T-helper 17 cell (primary cell): ENCODE results near the gene NETO1. TPM values are rescaled to one million over a fixed set of nuclear protein-coding genes. Genes with fewer than 3 reads are reported as not detected.

Source experiments
- ATAC-seq: fragments of 150-1000 bp; cut with Tn5 transposase; 2 replicates; pipeline ENCODE4 v1.10.0; 2021; ENCODE audit warnings: mild to moderate bottlenecking, moderate library complexity
- DNase-seq, 3 donors: peaks; one replicate each; pipeline versions ENCODE4 v3.0.0 to v3.0.0-alpha.2; 2020 to 2021
- H3K9me3 ChIP-seq: one replicate; pipeline ENCODE4 v1.7.0; 2013; ENCODE audit warnings: low read length, mild to moderate bottlenecking; ENCODE audit not compliant: control insufficient read depth, poor library complexity, severe bottlenecking
- H3K27ac Mint-ChIP-seq: one replicate; pipeline ENCODE4 v1.8.0; 2022; ENCODE audit warnings: mild to moderate bottlenecking, moderate library complexity, mixed read lengths
- H3K27me3 Mint-ChIP-seq: one replicate; pipeline ENCODE4 v1.8.0; 2022; ENCODE audit warnings: mixed read lengths
- H3K36me3 Mint-ChIP-seq: one replicate; pipeline ENCODE4 v1.8.0; 2022; ENCODE audit warnings: low read depth, mixed read lengths
- H3K4me1 Mint-ChIP-seq: one replicate; pipeline ENCODE4 v1.8.0; 2022; ENCODE audit warnings: mild to moderate bottlenecking, mixed read lengths
- H3K4me3 Mint-ChIP-seq: one replicate; pipeline ENCODE4 v1.8.0; 2022; ENCODE audit warnings: mild to moderate bottlenecking, moderate library complexity, mixed read lengths
- total RNA-seq, 4 donors: library from RNA in 2 of 4; stranded (reverse) in 2 of 4; gene quantifications; one replicate each; pipeline ENCODE4 v1.2.3 and lab custom pipeline; 2022 to 2026

Gene NETO1
- total RNA-seq (not detected), total RNA-seq (lab: John Stamatoyannopoulos, UW) (0 to 0.12 reads per million in 2 donors)

- Mint-ChIP-seq H3K4me3 (peak within 1 kb of the TSS; percentile 34), H3K36me3 (no peaks in the 10 kb centered on the region), H3K27me3 (peaks cover 9% of the 10 kb centered on the region), H3K27ac (no peak within 1 kb of the TSS), H3K4me1 (no peaks in the 10 kb centered on the region)
- no peaks in the 10 kb centered on the region for H3K9me3 ChIP-seq
- ATAC-seq, result no peak
- DNase-seq, result no peak
Measured at GRCh38 chr18:72867746-72868584, at the start of gene NETO1. TSS of gene NETO1 (minus strand) at chr18:72867987. CDS start at chr18:72867291, 696 bp downstream.

- no peaks in the 10 kb centered on the region for H3K9me3 ChIP-seq
- ATAC-seq, result no peak
- Mint-ChIP-seq H3K4me3 (no peak overlapping the region), H3K27me3 (no peaks in the 10 kb centered on the region), H3K4me1 (no peaks in the 10 kb centered on the region), H3K36me3 (no peaks in the 10 kb centered on the region), H3K27ac (no peak overlapping the region)
- no peak for DNase-seq
Measured at GRCh38 chr18:72910045-72910444, 42.3 kb upstream of the NETO1 start.

- ATAC-seq, result no peak
- H3K4me1 Mint-ChIP-seq, result no peaks in the 10 kb centered on the region
- no peak overlapping the region for H3K27ac Mint-ChIP-seq
- no peaks in the 10 kb centered on the region for H3K9me3 ChIP-seq
- no peaks in the 10 kb centered on the region for H3K27me3 Mint-ChIP-seq
- H3K4me3 Mint-ChIP-seq, result no peak overlapping the region
- H3K36me3 Mint-ChIP-seq, result no peaks in the 10 kb centered on the region
- no peak for DNase-seq
Measured at GRCh38 chr18:72908181-72908580, 40.4 kb upstream of the NETO1 start.

GRCh38 chr18:72903033-72903432 lies 35.2 kb upstream of the NETO1 start:
- Mint-ChIP-seq H3K36me3 (no peaks in the 10 kb centered on the region), H3K4me3 (no peak overlapping the region), H3K4me1 (no peaks in the 10 kb centered on the region), H3K27ac (no peak overlapping the region), H3K27me3 (no peaks in the 10 kb centered on the region)
- no peaks in the 10 kb centered on the region for H3K9me3 ChIP-seq
- ATAC-seq, result no peak
- DNase-seq, result no peak

- Mint-ChIP-seq H3K27ac (no peak overlapping the region), H3K27me3 (no peaks in the 10 kb centered on the region), H3K4me1 (no peaks in the 10 kb centered on the region), H3K4me3 (no peak overlapping the region), H3K36me3 (peaks cover 2% of the 10 kb centered on the region)
- DNase-seq (no peak), ATAC-seq (no peak)
- H3K9me3 ChIP-seq, result no peaks in the 10 kb centered on the region
Measured at GRCh38 chr18:72899338-72899737, 31.6 kb upstream of the NETO1 start.

- no peaks in the 10 kb centered on the region for H3K9me3 ChIP-seq
- Mint-ChIP-seq H3K36me3 (peaks cover 2% of the 10 kb centered on the region), H3K4me1 (no peaks in the 10 kb centered on the region), H3K4me3 (no peak overlapping the region), H3K27ac (no peak overlapping the region), H3K27me3 (no peaks in the 10 kb centered on the region)
- no peak for ATAC-seq
- no peak for DNase-seq
Measured at GRCh38 chr18:72898870-72899269, 31.1 kb upstream of the NETO1 start.

- no peaks in the 10 kb centered on the region for H3K4me1 Mint-ChIP-seq
- ATAC-seq (peak; percentile 28), DNase-seq (no peak)
- no peaks in the 10 kb centered on the region for H3K9me3 ChIP-seq
- H3K27ac Mint-ChIP-seq, result no peak overlapping the region
- no peak overlapping the region for H3K4me3 Mint-ChIP-seq
- H3K27me3 Mint-ChIP-seq, result no peaks in the 10 kb centered on the region
- peaks cover 2% of the 10 kb centered on the region for H3K36me3 Mint-ChIP-seq
Measured at GRCh38 chr18:72895548-72895947, 27.8 kb upstream of the NETO1 start.

GRCh38 chr18:72878561-72878960 lies 10.8 kb upstream of the NETO1 start:
- H3K9me3 ChIP-seq, result no peaks in the 10 kb centered on the region
- Mint-ChIP-seq H3K27me3 (no peaks in the 10 kb centered on the region), H3K36me3 (no peaks in the 10 kb centered on the region), H3K27ac (no peak overlapping the region), H3K4me3 (no peak overlapping the region), H3K4me1 (no peaks in the 10 kb centered on the region)
- DNase-seq, result no peak
- no peak for ATAC-seq

- no peaks in the 10 kb centered on the region for H3K9me3 ChIP-seq
- Mint-ChIP-seq H3K4me3 (no peak overlapping the region), H3K4me1 (no peaks in the 10 kb centered on the region), H3K36me3 (no peaks in the 10 kb centered on the region), H3K27ac (no peak overlapping the region), H3K27me3 (no peaks in the 10 kb centered on the region)
- no peak for ATAC-seq
- no peak for DNase-seq
Measured at GRCh38 chr18:72878143-72878542, 10.4 kb upstream of the NETO1 start.

- Mint-ChIP-seq H3K27me3 (peaks cover 9% of the 10 kb centered on the region), H3K36me3 (no peaks in the 10 kb centered on the region), H3K4me3 (no peak overlapping the region), H3K4me1 (no peaks in the 10 kb centered on the region), H3K27ac (no peak overlapping the region)
- no peaks in the 10 kb centered on the region for H3K9me3 ChIP-seq
- no peak for DNase-seq
- ATAC-seq, result no peak
Measured at GRCh38 chr18:72871091-72871490, 3.3 kb upstream of the NETO1 start.

GRCh38 chr18:72869226-72870185 lies 1.7 kb upstream of the NETO1 start:
- no peaks in the 10 kb centered on the region for H3K9me3 ChIP-seq
- ATAC-seq (peak; percentile 32), DNase-seq (no peak)
- H3K27me3 Mint-ChIP-seq, result peaks cover 9% of the 10 kb centered on the region
- no peak overlapping the region for H3K27ac Mint-ChIP-seq
- H3K36me3 Mint-ChIP-seq, result no peaks in the 10 kb centered on the region
- H3K4me1 Mint-ChIP-seq, result no peaks in the 10 kb centered on the region
- no peak overlapping the region for H3K4me3 Mint-ChIP-seq

- no peak overlapping the region for H3K4me3 Mint-ChIP-seq
- no peaks in the 10 kb centered on the region for H3K9me3 ChIP-seq
- DNase-seq (no peak), ATAC-seq (no peak)
- H3K36me3 Mint-ChIP-seq, result no peaks in the 10 kb centered on the region
- H3K27ac Mint-ChIP-seq, result no peak overlapping the region
- peaks cover 9% of the 10 kb centered on the region for H3K27me3 Mint-ChIP-seq
- no peaks in the 10 kb centered on the region for H3K4me1 Mint-ChIP-seq
Measured at GRCh38 chr18:72868585-72869225, 918 bp upstream of the NETO1 start.
